Brain microvascular endothelial cell (primary cell): Measurements from ENCODE around the gene TTF1.

Experiments used
- DNase-seq: peaks from one replicate; pipeline ENCODE4 v3.0.0-alpha.2; 2020
- H3K27ac ChIP-seq: fragments of 250-450 bp; sonication (Bioruptor Pico); 2 replicates; pipeline ENCODE4 v1.5.1; 2020; ENCODE audit warnings: mild to moderate bottlenecking, moderate library complexity
- H3K27me3 ChIP-seq: fragments of 250-450 bp; sonication (Bioruptor Pico); replicated peaks from 2 replicates; pipeline ENCODE4 v1.5.1; 2020; ENCODE audit warnings: mild to moderate bottlenecking
- H3K36me3 ChIP-seq: fragments of 250-450 bp; sonication (Bioruptor Pico); replicated peaks from 2 replicates; pipeline ENCODE4 v1.5.1; 2020; ENCODE audit warnings: mild to moderate bottlenecking
- H3K4me3 ChIP-seq: 2 replicates; pipeline ENCODE4 v1.5.1; 2011; ENCODE audit warnings: low read depth, mild to moderate bottlenecking, control low read depth, low read length, moderate library complexity
- in situ Hi-C: cut with HindIII; loops from 2 replicates; pipeline ENCODE4 v1.10.0; 2017; ENCODE audit warnings: low sequenced_read_pairs, low pct_ligation_motif_present
- TF ChIP-seq, protein P1 (sequence below): IDR thresholded peaks from 2 replicates; pipeline ENCODE4 v1.5.1; 2011; ENCODE audit warnings: low read depth, mild to moderate bottlenecking, moderate library complexity, low read length, control low read depth, inconsistent platforms; ENCODE audit errors: missing control alignments

The TTF1 gene

DNA sequence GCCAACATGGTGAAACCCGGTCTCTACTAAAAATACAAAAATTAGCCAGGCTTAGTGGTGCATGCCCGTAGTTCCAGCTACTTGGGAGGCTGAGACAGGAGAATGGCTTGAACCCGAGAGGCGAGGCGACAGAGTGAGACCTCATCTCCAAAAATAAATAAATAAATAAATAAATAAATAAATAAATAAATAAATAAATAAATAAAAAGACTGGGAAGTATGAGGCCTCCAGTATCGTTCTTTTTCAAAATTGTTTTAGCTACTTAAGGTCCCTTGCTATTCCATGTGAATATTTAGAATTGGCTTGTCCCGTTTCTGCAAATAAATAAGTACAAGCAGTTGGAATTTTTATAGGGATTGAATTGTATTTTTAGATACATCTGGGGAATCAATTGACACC is 48.9 kb downstream of the TTF1 start:
- in situ Hi-C loops = no loop called here
- Histone ChIP-seq H3K27ac (no peak overlapping the region), H3K4me3 (no peak overlapping the region), H3K36me3 (peaks cover 5% of the 10 kb centered on the region), H3K27me3 (no peaks in the 10 kb centered on the region)
- no peak for DNase-seq
- TF ChIP-seq, protein P1, sequence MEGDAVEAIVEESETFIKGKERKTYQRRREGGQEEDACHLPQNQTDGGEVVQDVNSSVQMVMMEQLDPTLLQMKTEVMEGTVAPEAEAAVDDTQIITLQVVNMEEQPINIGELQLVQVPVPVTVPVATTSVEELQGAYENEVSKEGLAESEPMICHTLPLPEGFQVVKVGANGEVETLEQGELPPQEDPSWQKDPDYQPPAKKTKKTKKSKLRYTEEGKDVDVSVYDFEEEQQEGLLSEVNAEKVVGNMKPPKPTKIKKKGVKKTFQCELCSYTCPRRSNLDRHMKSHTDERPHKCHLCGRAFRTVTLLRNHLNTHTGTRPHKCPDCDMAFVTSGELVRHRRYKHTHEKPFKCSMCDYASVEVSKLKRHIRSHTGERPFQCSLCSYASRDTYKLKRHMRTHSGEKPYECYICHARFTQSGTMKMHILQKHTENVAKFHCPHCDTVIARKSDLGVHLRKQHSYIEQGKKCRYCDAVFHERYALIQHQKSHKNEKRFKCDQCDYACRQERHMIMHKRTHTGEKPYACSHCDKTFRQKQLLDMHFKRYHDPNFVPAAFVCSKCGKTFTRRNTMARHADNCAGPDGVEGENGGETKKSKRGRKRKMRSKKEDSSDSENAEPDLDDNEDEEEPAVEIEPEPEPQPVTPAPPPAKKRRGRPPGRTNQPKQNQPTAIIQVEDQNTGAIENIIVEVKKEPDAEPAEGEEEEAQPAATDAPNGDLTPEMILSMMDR = no peak

DNA sequence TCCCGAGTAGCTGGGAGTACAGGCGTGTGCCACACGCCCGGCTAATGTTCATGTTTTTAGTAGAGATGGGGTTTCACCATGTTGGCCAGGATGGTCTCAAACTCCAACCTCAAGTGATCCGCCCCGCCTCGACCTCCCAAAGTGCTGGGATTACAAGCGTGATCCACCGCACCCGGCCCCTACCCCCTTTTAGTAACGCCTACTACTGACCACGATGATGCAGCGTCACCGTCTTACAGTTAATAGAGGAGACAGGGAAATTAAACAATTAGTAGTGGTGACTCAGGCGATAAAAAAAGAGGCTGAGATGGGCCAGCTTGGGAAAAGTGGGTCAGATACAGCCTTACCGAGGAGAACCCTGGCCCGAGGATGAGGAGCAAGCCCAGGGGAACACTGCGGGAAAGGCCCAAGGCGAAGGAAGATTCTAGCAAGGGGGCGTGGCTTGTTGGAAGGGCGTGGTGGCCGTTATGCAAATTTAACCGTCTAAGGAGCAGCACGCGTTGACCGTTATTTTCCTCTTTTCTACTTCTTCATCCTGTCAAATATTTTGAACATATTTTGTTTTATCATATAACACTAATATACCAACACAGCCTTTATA is 50.2 kb downstream of the TTF1 start:
- Histone ChIP-seq H3K27ac (no peak overlapping the region), H3K36me3 (peaks cover 17% of the 10 kb centered on the region), H3K27me3 (no peaks in the 10 kb centered on the region), H3K4me3 (no peak overlapping the region)
- TF ChIP-seq, protein P1 = no peak
- no peak for DNase-seq
- in situ Hi-C loops = no loop called here

DNA sequence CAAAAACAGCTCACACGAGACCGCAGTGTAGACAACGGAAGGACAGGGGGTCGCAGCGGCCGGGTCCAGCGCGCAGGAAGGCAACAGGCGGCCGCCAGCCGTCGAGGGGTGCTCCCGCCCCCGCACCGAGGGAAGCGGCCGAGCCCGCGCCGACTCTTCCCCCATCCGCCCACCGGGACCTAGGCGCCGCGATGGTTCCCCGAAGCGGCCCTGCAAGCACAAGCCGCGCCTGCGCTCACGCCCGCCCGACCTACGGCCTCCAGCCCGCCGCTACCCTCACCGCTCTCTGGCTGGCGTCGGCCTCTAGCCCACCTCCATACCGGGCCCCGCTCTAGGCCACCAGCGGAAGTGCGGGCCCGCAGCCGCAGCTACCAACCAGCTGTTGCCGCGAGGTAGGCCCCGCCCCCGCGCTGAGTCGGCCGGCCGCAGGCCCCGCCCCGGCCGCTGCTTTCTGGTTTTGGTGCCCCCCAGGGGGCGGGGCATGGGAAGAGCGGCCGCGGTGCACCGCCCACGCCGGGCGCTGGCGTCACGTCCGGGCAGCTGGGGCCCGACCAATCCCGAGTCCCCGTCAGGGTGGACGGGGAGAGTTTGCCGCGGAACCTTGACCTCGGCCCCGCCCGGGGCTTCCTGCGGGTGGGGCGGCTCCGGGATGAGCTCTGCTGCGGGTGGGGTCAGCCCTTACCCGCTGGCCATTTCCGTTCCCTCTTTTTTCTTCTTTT is 51.8 kb downstream of the TTF1 start, which contains the start of gene SETX:
Gene SETX (minus strand): TSS at position 350 of the 719 bp plus-strand sequence. CDS start 5,558 bp downstream, outside the sequence.
- in situ Hi-C loops = no loop called here
- Histone ChIP-seq H3K27ac (peak within 1 kb of the TSS; percentile 92), H3K27me3 (no peaks in the 10 kb centered on the region), H3K4me3 (peak within 1 kb of the TSS; percentile 87), H3K36me3 (peaks cover 23% of the 10 kb centered on the region)
- peak; percentile 91 for DNase-seq
- TF ChIP-seq, protein P1 = no peak

DNA sequence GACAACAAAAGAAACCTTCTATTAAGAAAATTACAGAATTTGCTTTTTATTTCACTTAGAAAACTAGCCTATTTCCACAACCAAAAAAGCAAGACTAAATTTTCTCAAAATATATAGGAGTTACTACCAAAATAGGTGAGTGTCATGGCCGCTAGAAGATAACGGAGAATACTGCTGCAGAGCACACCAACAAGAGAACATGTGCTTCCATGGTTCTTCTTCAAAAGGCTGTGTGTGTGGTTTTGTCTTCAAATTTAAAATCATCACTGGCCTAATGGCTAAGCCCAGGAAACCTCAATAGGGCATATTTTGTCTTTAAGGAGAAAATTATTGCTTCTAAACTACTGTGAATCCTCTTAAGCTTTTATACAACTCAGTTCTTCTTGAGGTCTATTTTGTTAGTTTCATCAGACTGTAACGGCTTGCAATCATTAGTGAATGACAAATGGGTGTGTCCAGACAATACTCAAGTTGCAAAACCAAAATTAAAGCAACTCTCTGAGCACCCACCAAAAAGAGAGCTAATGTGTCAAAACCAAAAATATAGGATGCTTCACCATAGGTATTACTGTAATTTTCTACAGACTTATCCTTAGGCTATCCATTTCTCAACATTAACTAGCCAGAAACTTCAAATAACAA is 55.1 kb downstream of the TTF1 start:
- H3K36me3 ChIP-seq = peaks cover 47% of the 10 kb centered on the region
- H3K27ac ChIP-seq = no peak overlapping the region
- TF ChIP-seq, protein P1 = no peak
- in situ Hi-C loops = no loop called here
- no peaks in the 10 kb centered on the region for H3K27me3 ChIP-seq
- no peak overlapping the region for H3K4me3 ChIP-seq
- no peak for DNase-seq

DNA sequence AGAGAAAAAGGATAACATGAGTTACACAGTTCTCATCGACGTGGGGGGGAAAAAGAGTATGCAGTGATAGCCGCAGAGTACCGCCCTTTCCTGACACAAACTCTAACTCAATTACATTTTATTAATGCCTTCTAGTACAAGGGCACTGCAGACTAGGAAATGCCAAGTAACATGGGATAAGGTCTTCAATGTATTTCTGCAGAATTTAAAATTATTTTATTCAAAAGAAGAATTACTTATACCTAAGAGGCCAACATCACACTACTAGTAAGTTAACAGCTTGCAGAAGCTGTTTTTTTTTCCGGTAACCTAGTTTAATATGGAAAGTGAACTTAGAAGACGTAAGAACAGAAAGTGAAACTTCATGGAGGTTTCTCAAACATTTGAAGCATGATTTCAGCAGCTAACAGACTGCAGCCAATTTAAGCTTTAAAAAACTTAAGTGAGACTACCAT is 55.8 kb downstream of the TTF1 start:
- in situ Hi-C loops = no loop called here
- Histone ChIP-seq H3K36me3 (peaks cover 47% of the 10 kb centered on the region), H3K4me3 (no peak overlapping the region), H3K27ac (no peak overlapping the region), H3K27me3 (no peaks in the 10 kb centered on the region)
- DNase-seq = no peak
- TF ChIP-seq, protein P1 = no peak
